Urinary bladder (tissue), 4 donors: ENCODE results near the gene INPP5A. TPM values are rescaled to one million over a fixed set of nuclear protein-coding genes. Genes with fewer than 3 reads are reported as not detected.
"Not testable (repeated sequence)": the region's sequence is repeated elsewhere in the genome, so short reads cannot be mapped to it uniquely, and the experiment has no call there.

Experiments used
- DNase-seq: peaks from one replicate; pipeline ENCODE4 v3.0.0-alpha.2; 2015; ENCODE audit errors: extremely low spot score
- H3K27ac ChIP-seq: one replicate; pipeline ENCODE4 v1.5.1; 2013; ENCODE audit warnings: low read depth, mild to moderate bottlenecking, moderate library complexity
- H3K36me3 ChIP-seq: one replicate; pipeline ENCODE4 v1.6.1; 2013; ENCODE audit warnings: mild to moderate bottlenecking, moderate library complexity; ENCODE audit not compliant: insufficient read depth
- H3K4me1 ChIP-seq: one replicate; pipeline ENCODE4 v1.6.1; 2013; ENCODE audit warnings: mild to moderate bottlenecking, moderate library complexity; ENCODE audit not compliant: insufficient read depth
- H3K4me3 ChIP-seq: one replicate; pipeline ENCODE4 v1.5.1; 2013; ENCODE audit warnings: low read depth, low read length
- WGBS: extraction: QIAGEN DNeasy Blood & Tissue Kit; methylation state at CpG from one replicate; pipeline ENCODE4 v1.1.7; 2013; 5-methylcytosine and 5-hydroxymethylcytosine counted together
- polyA plus RNA-seq: library from polyadenylated mRNA; stranded (reverse); fragments of 200-250 nt; gene quantifications from one replicate; pipeline ENCODE4 v1.2.3, GENCODE V29; 2013
- total RNA-seq: library from RNA; depleted of rRNA; stranded (reverse); fragments of >200 nt; gene quantifications from one replicate; pipeline ENCODE4 v1.2.3, GENCODE V29; 2014
- donor health status: healthy with polysubstance abuse.
- donor health status: healthy.

Gene INPP5A
- total and polyA plus RNA-seq, 2 donors, result 61.0 to 66.2 TPM

DNA sequence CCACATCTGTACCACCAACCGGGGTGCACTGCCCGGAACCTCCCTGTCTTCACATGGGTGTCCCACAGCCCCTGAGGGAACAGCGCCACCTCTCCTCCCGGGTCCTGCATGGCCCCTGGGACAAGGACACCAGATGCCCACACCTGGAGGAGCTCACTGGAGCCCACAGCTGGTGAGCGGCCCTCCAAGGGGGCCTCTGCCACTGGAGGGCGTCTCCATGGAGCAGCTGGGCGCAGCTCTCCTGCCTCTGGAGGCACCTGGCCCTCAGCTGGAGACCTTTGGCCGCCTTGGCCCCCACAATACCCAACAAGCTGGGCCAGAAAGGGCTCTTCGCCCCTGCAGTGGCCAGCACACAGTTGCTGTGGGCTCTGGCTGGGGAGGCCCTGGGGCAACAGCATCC, 255.6 kb downstream of the INPP5A start:
- no peak for DNase-seq
- Histone ChIP-seq H3K36me3 (no peaks in the 10 kb centered on the region), H3K27ac (no peak overlapping the region), H3K4me1 (no peaks in the 10 kb centered on the region), H3K4me3 (no peak overlapping the region)
- 88% methylated on average over 9 of the region's 9 CpGs for WGBS

DNA sequence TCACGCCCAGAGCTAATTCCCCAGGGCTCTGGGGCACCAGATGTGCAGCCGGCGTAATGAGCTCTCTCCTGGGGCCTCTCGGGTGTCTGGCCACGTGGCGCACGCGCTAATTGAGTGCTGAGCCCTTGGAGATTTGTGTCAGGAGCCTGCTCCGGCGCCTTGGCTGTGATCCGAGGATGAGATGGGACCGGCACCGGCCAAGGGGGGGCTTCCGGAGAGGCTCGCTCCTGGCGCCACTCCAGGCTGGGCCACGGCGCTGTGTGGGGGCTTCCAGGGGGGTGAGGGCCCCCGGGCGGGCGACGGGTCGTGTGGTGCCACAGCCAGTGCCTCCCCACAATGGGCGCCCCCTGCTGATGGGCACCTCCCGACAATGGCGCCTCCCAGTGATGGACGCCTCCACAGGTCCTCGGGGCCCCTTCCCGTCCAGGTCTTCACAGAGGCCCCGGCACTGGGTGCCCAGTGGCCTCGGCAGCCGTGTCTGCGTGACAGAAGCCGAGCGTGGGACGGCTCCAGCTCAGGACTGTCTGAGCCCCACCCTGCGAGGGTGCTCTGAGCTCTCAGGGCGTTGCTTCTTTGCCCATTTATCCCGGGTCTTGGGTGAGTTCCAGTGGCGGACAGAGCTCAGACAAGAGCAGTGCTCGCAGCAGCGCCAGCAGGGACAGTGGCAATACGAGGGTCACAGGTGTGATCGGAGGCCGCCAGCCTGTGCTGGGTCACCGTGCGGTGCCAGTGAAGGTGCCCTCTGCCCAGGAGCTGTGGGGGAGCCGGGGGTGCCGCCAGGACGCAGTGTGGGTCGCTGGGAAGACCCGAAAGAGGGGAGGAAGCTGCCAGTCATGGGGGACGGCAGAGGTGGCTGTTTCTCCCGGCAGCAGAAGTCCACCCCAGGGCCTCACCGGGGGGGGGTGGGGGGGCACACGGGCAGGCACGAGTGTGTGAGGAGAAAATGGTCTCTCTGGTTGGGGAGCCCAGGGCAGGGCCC, 256.6 kb downstream of the INPP5A start:
- DNase-seq, result no peak
- no peak overlapping the region for H3K4me3 ChIP-seq
- H3K36me3 ChIP-seq, result no peaks in the 10 kb centered on the region
- no peak overlapping the region for H3K27ac ChIP-seq
- H3K4me1 ChIP-seq, result no peaks in the 10 kb centered on the region
- WGBS, result 47% methylated on average over 57 of the region's 57 CpGs

DNA sequence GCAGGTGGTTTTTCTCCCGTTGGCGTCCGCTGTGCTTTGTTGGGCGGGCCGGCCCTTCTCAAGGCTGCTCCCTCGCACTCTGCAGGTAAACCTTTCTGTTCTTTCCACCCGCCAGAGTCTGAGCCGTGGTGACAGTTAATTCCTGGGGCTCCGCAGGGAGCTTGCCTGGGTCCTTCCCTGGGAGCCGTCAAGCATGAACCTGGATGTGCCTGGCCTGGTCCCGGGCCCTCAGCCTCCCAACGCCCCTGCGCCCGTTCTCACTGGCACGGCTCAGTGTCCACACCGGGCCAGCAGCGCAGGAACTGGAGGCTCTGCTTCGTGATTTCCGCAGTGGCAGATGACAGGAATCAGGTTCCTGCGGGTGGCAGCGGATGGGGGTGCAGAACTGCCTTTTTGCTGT, 259.3 kb downstream of the INPP5A start:
- Histone ChIP-seq H3K36me3 (no peaks in the 10 kb centered on the region), H3K27ac (no peak overlapping the region), H3K4me1 (no peaks in the 10 kb centered on the region), H3K4me3 (no peak overlapping the region)
- 80% methylated on average over 21 of the region's 21 CpGs for WGBS
- DNase-seq, result no peak

DNA sequence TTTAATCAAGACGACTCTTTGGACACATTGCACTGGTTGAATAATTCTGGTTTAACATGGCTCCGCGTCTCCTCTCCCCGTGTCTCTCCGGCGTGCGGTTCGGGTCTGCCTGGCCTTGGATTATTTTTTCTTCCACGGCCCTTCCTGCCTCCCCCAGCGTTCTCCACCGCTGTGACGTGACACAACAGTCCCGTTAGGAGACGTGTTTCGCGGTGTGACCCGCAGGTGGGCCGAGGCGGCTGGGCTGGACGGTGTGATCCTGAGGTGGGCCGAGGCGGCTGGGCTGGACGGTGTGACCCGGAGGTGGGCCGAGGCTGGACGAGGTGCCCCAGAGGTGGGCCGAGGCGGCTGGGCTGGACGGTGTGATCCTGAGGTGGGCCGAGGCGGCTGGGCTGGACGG, 260.4 kb downstream of the INPP5A start:
- not testable (repeated sequence) for H3K4me1 ChIP-seq, H3K27ac ChIP-seq, H3K4me3 ChIP-seq, DNase-seq, H3K36me3 ChIP-seq
- WGBS, result 92% methylated on average over 32 of the region's 32 CpGs

DNA sequence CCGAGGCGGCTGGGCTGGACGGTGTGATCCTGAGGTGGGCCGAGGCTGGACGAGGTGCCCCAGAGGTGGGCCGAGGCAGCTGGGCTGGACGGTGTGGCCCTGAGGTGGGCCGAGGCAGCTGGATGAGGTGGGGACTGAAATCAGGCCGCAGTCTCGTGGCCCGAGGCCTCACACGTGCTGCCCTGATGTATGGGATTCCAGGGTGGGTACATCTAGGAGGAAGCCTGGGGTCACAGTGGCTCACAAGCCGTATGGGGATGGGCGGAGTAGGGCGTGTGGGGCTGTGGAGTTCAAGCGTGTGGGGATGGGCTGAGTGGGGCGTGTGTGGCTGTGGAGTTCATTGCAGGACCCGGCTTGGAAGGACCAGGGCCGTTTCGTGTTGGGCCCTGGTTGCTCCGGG, 260.8 kb downstream of the INPP5A start:
- H3K27ac ChIP-seq, result no peak overlapping the region
- 92% methylated on average over 21 of the region's 21 CpGs for WGBS
- no peaks in the 10 kb centered on the region for H3K4me1 ChIP-seq
- H3K36me3 ChIP-seq, result no peaks in the 10 kb centered on the region
- no peak overlapping the region for H3K4me3 ChIP-seq
- no peak for DNase-seq

DNA sequence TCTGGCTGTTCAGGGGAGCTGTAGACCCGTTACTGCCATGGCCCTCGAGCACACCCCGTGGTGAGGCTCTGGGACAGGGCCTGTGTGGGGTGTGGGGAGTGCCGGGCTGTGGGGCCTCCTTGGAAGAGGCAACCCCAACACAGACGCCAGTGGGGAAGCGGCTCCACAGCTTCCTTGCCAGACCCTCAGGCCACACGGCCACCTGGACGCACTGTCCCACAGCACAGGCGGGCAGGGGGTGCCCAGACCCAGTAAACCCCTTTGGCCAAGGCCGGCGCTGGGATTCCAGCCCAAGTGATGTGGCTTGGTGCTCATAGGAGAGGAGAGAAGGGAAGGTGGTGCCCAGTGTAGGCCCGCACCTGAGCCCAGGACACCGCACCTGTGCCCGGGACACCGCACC, 261.3 kb downstream of the INPP5A start:
- no peak overlapping the region for H3K27ac ChIP-seq
- H3K4me3 ChIP-seq, result no peak overlapping the region
- 92% methylated on average over 15 of the region's 15 CpGs for WGBS
- no peaks in the 10 kb centered on the region for H3K36me3 ChIP-seq
- H3K4me1 ChIP-seq, result no peaks in the 10 kb centered on the region
- no peak for DNase-seq

DNA sequence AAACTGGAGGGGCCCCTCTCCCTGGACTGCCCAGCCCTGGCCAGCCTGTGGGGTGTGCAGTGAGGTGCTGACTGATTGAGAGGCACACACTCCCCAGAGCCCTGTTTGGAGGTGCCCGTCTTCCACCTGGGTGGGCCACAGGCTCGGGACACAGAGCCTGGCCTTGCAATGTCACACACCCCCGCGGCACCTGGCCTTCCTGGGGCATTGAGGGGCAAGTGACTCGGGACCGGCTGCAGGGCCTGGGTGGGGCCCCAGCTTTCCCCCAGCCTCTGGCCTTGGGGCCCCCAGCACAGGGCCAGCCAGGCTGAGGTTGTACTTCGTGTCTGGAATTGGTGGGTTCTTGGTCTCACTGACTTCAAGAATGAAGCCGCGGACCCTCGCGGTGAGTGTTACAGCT, 262.3 kb downstream of the INPP5A start:
- WGBS, result 87% methylated on average over 11 of the region's 11 CpGs
- H3K4me3 ChIP-seq, result no peak overlapping the region
- H3K36me3 ChIP-seq, result no peaks in the 10 kb centered on the region
- no peak for DNase-seq
- H3K4me1 ChIP-seq, result no peaks in the 10 kb centered on the region
- H3K27ac ChIP-seq, result no peak overlapping the region

DNA sequence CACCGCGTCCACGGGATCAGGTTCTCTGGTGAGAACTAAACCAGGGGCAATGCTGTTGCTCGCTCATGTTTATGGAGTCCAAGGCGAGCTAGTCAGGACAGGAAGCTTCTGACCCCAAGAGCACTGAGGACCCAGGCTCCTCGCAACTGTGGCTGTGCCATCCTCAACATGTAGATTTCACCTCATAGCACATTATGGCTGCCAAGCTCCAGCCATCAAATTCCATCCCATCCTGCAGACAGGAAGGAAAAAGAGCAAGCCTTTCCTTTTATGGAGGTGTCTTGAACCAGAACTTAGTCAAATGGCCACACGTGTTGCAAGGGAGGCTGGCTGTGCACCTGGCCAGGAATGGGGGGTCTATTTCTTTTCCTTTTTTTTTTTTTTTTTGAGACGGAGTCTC, 264.5 kb downstream of the INPP5A start:
- H3K36me3 ChIP-seq, result no peaks in the 10 kb centered on the region
- no peak overlapping the region for H3K27ac ChIP-seq
- no peak overlapping the region for H3K4me3 ChIP-seq
- no peaks in the 10 kb centered on the region for H3K4me1 ChIP-seq
- 91% methylated on average over 8 of the region's 8 CpGs for WGBS
- no peak for DNase-seq

DNA sequence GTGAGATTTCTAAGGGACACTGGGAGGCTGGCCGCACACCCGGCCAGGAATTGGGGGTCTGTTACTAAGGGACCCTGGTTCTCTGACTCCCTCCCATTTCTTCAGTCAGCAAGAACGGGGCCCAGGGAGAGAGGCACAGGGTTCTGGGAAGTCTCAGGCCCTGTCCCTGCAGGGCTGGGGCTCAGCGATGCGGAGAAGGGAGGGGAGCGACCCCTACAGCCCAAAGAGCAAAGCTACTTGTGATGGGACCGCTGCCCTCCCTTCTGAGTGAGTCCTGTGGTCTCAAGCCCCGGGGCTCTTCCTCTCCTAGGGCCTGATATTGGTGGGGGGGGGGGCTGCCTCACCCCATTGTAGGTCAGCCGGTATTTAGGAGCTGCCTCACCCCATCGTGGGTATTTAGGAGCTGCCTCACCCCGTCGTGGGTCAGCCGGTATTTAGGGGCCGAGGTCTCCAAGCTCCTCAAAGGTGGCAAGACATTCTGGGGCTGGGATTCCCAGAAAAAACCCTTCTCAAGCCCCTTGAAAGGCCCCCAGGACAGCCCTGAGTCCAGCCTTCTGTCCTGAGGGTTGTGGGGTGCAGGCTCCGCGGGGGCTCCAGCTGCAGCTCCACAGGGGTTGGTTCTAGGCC, 265.2 kb downstream of the INPP5A start:
- Histone ChIP-seq H3K36me3 (no peaks in the 10 kb centered on the region), H3K4me1 (no peaks in the 10 kb centered on the region), H3K27ac (no peak overlapping the region), H3K4me3 (no peak overlapping the region)
- DNase-seq, result no peak
- WGBS, result 83% methylated on average over 16 of the region's 16 CpGs

DNA sequence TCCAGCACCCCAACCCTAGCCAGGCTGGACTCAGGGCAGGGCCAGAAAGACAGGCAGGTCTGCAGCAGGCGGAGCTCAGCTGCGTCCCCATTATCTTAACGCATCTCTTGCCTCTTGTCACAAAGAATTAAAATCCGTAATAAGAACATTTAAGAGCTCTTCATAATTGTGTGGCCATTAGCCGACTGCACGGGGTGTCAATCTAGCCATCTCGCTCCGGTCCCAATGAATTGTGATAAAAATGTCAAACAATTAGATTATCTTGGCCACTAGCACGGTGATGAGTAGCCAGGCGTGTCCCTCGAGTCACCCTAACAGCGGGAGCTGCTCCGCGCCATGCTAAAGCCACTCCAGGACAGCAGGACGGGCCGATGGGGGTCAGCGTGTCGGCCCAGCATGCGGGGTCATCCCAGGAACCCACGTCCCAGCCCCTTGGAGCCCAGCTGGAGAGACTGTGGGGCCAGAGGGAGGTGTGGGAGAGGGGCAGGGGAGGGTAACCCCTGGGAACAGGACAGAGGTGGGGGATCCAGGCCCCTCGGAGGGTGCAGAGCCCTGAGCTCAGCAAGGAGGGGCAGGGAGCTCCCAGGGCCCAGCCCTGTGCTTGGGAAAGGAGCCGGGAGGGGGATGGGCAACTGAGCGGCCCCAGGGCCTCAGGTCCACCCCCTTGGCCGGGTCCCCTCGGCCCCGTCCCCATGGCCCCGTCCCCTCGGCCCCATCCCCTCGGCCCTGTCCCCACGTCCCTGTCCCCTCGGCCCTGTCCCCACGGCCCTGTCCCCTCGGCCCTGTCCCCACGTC, 266.0 kb downstream of the INPP5A start:
- H3K27ac ChIP-seq, result no peak overlapping the region
- H3K4me1 ChIP-seq, result no peaks in the 10 kb centered on the region
- H3K36me3 ChIP-seq, result no peaks in the 10 kb centered on the region
- no peak for DNase-seq
- no peak overlapping the region for H3K4me3 ChIP-seq
- 85% methylated on average over 34 of the region's 34 CpGs for WGBS

DNA sequence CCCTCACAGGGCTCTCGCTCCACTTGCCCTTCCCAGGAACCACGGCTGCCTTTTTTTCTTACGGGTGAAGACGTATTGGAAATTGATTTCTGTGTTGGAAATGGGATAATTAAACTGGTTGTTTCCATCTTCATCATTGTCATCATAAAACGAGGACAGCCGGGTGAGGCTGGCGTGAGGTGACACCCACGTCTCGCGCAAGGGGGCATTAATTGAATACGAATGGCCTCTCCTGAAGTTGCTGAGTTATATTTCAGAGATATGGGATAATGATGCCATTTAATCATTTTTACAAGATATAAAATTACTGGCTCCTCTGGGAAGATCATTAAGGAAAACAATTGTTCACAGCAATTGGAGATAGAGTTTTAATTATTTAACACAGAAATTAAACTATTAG, 266.7 kb downstream of the INPP5A start:
- 96% methylated on average over 11 of the region's 11 CpGs for WGBS
- no peak overlapping the region for H3K4me3 ChIP-seq
- H3K36me3 ChIP-seq, result no peaks in the 10 kb centered on the region
- no peaks in the 10 kb centered on the region for H3K4me1 ChIP-seq
- DNase-seq, result no peak
- no peak overlapping the region for H3K27ac ChIP-seq

DNA sequence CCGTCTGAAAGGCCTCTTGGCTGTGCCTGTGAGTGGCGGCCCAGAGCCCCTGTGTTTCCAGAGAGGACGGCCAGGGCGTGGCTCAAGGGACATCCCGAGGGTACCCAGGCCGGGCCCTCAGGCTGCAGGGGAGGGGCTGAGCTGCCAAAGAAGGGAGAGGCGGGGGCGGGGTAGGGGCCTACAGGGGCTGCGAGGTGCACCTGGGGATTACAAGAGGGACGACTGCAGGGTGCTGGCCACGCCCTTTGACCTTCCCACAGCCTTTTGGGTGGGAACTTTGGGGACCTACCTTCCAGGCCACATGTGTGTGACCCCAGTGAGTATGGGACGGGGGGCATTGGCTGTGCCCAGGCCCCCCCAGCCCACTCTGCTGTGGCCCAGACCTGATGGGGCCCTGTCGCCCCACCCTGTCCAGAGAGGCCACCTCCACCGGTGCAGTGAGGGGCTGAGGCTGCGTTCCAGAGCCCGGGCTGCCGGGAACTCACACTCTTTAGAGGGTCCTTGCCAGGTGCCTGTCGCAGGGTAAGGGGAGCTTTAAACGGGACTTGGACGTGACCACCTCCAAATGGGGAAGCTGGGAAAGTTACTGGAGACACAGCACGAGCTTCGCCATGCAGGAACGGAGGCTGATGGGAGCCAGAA, 267.3 kb downstream of the INPP5A start:
- WGBS, result 72% methylated on average over 23 of the region's 23 CpGs
- H3K27ac ChIP-seq, result no peak overlapping the region
- no peak overlapping the region for H3K4me3 ChIP-seq
- no peaks in the 10 kb centered on the region for H3K4me1 ChIP-seq
- no peaks in the 10 kb centered on the region for H3K36me3 ChIP-seq
- no peak for DNase-seq

DNA sequence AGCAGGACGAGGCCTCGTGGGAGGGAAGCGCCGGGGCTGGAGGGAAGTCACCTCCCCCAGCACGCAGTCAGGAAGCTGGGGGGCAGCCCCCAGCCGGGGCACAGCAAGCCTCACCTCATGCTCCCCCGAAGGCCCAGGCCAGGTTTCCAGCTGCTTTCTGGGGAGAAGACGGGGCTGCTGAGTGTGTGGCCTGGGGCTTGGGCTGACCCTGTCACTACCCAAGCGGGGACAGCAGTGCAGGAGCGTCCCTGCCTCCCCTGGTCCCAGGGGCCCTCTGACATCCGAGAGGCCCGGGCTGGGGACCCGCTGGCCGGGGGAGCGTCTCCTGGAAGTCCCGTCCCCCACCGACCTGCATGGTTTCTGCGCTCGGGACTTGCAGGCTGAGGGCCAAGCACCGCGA, 268.0 kb downstream of the INPP5A start:
- DNase-seq, result no peak
- Histone ChIP-seq H3K27ac (no peak overlapping the region), H3K4me3 (no peak overlapping the region), H3K4me1 (no peaks in the 10 kb centered on the region), H3K36me3 (no peaks in the 10 kb centered on the region)
- WGBS, result 56% methylated on average over 21 of the region's 21 CpGs
